NOMO-1 treated with DMSO at 0.1 percent for 48 hours (cell line): ENCODE measurements around the gene GABRB3.

Source experiments
- DNase-seq: peaks from one replicate; lab custom pipeline; 2025; ENCODE audit not compliant: unreplicated experiment; lab: John Stamatoyannopoulos, UW

GABRB3 gene

DNA sequence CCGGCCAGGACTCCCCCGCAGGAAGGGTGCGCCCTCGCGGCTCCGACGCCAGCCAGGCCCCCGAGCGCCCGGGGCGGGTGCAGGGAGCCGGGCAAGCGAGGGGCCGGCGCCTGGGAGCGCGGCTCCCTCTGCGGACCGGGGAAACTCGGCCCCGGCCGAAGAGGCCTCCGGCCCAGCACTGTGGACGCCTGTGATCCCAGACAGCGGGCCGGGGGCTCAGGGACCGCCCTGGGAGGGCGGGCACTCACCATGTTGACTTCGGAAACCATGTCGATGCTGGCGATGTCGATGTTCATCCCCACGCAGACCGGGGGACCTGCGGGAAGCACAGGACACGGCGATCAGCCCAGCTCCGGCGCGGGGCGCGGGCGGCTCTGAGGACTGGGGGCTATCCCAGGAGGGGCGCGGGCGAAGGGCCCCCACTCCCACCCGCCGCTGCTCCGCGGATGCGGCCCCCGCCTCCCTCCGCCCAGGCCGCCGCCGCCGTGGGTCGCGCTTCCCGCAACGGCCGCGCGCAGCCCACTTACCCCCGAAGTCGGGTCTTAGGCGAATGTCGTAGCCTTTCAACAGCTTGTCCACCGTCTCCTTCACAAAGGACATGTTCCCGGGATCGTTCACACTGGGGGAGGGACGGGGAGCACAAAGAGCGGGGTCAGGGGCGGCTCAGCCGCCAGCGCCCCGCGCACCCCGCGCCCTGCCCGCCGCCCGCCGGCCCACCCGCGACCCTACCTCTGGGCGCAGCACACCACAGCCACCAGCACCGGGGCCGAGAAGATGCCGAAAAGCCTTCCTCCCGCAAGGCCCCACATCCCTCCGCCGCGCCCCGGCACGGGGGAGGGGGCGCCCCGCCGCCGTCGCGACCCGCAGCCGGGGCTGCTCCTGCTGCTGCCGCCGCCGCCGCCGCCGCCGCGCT, at the start of gene GABRB3:
GABRB3 (minus strand) TSS at position 913 of the 913 bp plus-strand sequence.
- no peak for DNase-seq

DNA sequence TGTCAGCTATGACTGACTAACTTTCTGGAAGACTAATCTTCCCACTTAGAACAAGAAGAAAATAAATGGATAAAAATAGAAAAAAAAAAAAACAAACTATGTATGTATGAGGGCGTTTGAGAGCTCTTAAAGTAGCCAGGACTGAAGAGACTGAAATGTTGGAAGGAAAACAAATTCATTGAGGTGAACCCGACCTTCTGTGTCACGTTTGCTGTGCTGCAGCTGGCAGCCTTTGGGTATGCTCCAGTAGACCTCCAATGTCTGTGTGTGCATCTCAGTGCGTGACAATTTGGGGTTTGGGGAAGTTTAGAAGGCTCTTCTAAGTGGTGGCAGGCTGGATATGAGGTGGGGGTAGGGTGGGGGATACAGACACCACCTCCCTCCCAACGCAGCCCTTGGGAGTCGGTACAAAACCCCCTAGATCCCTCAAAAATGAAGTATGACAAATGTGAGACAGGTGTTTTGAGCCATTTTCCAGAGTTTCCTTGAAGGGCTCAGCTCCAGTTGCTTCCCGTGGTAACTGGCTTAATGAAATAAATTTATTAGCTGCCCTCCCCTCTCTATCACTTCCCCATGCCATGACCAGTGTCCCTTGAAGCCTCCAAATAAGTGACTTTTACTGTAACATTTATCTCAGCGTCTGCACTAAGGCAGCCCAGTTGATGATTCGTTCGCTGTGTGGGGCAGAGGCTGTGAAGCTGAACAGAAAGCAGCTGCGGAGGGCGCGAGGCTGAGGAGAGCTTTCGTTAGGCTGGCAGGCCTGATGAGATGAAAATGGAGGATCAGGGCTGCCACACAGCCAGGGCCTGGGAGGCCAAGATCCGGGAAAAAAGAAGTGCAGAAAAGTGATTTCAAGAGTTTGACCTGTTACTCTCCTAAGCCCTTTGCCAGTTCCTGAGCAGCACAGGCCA, 34.9 kb upstream of the GABRB3 start:
- no peak for DNase-seq

GRCh38 chr15:26806574-26806973, 33.7 kb upstream of the GABRB3 start:
- no peak for DNase-seq

DNA sequence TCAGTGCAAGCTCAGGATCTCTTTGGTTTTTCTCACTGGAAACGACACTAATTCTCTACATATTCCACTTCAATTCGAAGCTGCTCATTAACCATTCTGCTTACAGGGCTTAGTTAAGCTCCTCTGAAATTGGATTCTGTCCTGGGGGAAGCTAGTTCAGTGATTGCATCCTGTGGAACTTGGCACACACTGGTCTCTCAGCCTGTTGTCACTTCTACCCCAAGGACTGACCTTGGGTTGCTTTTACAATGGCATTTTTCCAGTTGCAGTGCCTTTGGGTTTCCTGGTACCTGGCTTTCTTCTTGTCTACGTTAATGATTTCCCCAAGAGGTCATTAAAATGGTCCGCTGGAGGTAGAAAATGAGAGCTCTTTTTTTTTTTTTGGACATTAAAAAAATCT, 33.3 kb upstream of the GABRB3 start:
- no peak for DNase-seq

GRCh38 chr15:26805470-26805869, 32.6 kb upstream of the GABRB3 start:
- no peak for DNase-seq

- DNase-seq, result no peak
Measured at GRCh38 chr15:26804063-26804804, 31.4 kb upstream of the GABRB3 start.

DNA sequence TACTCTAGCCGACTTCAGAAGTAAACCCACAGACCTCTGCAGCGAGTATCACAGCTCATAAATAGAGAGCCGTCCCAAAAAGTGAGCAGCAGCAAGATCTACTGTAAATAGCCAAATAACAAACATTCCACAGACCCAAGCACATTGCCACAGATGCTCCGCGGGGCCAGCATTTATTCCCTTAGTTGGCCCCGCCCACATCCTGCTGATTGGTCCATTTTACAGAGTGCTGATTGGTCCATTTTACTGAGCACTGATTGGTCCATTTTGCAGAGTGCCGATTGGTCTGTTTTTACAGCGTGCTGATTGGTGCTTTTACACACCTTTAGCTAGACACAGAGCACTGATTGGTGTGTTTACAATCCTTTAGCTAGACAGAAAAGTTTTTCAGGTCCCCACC, 17.3 kb upstream of the GABRB3 start:
- DNase-seq, result no peak

DNA sequence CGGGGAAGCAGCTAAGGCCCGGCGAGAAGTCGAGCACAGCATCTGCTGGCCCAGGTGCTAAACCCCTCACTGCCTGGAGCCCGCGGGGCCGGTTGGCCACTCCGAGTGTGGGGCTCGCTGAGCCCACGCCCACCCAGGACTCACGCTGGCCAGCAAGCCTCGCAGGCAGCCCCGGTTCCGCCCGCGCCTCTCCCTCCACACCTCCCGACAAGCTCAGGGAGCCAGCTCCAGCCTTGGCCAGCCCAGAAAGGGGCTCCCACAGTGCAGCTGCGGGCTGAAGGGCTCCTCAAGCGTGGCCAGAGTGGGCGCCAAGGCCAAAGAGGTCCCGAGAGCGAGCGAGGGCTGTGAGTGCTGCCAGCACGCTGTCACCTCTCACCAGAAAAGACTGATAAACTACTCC, 8.9 kb upstream of the GABRB3 start:
- DNase-seq, result no peak

DNA sequence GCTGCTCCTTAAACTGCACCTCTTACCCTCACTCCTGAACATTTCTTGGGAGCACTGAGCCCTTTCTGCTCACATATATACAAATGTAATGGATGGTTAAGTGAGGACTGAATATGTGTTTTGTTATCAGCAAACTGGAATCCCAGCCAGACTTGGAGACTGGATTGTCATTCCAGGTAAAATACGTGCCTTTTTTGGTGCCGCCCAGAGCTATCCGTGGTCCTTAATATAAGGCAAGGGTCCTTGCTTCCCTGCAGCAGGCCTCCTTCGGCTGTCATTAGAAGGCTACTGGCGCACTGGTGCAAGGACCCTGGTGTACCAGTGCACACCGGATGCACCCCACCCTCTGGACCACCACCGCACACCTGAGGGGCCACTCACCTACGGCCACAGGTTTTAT, 1.1 kb upstream of the GABRB3 start:
- DNase-seq, result no peak

DNA sequence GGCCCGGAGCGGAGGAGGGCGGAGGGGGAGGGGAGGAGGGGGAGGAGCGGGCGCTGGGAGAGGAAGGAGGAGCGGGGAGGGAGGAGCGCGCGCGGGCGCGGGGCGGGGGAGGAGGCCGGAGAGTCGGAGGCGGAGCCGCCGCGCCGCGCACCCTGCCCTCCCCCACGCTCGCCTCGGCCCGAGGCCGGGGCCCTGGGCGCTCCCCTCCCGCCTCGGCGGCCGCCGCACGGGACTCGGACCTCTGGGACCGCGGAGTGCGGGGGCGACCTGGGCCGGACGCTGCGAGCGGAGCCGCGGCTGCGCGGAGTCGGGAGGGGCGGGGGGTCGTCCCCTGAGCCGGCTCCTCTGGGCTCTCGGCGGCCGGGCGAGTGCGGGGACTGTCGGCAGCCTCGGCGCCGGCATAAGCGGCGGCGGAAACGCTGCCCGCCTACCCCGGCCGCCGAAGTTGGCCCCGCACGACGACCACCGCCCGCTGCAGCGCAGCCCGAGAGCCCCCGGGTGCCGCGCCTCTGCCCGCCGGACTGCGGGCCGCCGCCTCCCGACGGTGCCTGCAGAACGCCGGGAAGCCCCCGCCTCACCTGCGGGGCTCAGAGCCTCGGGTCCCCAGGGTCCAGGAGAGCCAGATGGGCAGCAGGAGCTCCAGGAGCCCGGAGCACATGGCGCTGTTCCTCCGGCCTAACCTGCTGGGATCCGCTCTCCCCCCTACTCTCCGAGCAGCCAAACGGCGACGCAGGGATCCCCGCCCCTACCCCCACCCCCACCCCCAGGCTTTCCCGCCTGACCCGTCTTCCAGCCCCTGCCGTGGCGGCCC, 406 bp upstream of the GABRB3 start:
- DNase-seq, result no peak

DNA sequence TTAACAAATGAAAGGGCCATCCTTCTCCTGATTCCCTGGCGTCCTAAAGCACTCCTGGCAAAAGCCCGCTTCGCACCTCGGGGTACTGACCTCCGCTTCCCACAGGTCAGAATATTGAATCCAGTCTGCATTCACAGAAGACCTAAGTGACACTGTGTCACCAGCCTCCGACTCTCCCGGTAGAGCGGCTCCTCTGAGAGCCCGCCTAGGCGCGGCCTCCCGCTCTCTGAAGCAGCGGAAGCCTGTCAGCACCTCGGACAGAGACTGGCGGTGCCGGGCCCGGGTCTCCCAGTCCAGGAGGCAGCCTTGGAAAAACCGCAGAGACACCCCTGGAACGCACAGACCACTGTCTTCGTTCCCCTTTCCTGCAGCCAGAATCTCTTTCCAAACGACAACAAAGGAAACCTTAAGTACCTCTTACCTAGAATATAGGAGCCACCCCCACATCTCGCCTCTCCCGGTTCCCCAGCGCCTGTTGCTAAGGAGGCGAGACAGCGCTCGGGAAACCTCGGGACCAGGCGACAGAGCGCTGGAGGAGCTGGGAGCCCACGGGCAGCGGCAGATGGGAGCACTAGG, 1.2 kb downstream of the GABRB3 start:
- DNase-seq, result no peak

DNA sequence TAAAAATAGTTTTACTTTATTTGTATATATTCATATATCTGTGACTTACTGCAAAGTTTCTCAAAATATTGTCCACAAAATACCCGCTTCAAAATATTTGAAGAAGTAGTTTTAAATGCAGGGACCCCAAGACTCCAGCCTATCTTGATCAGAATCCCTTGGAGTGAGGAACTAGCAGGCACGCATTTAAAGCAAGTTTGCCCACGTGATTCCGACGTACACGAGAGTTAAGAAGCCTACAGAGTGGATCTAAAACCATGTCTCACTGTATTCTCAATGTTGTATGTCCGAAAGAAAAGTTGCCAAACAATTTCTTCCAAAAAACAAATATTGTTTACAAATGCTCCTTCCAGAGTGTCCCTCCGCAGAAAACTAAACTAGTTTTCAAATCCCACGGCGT, 1.7 kb downstream of the GABRB3 start:
- no peak for DNase-seq

- no peak for DNase-seq
Measured at GRCh38 chr15:26767169-26767670, 5.6 kb downstream of the GABRB3 start.

DNA sequence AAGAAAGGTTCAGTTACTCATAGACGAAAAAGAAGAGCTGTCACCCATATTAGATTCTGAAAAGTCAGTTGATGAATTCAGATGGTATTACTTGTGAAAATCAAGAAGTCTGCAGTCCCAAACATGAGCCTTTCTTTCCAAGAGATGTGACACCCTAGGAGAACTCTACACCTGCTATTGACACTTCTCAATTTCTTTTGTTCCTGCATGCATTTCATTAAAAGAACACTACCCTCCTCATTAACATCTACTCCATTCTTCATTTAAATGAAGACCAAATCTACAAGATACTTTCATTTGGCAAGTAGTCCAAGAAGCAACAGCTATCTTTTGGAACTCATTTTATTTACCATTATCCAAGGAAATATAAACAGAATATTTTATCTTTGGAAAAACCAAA, 6.6 kb downstream of the GABRB3 start:
- no peak for DNase-seq

DNA sequence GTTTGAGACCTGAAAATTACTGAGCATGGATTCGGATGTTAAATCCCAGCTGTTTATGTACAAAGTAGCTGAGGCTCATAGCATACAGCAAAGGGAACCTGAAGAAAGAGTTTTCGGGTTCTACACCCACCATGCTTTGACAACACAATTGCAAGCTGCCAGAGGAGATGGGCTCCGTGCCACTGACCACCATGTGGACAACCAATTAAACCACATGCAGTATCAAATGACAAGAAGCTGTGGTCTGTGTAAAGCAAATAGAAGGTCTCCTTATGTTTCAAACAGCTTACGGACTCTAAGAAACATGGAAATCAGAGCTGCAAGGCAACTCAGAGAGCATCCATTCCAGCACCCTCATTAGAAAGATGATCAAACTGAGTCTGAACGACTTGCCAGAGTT, 12.9 kb downstream of the GABRB3 start:
- DNase-seq, result no peak

DNA sequence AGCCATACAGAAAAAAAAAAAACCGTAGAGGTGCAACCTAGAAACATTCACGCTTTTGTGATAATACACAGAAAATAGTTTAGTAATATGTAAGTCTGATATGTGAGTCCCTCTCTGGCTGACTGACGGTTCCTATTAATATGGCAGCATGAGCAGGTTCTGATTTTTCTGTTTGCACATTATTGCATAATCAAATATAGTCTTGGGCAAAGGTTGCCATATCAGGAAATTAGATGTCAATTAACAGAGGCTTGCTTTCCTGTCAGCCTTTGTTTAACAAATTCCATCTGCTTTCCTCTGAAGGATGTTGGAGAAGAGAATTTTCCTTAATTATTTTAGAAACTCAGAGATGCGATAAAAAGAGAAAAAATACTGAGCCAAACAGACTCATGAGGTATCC, 14.8 kb downstream of the GABRB3 start:
- no peak for DNase-seq

GRCh38 chr15:26757141-26757540, 15.7 kb downstream of the GABRB3 start:
- no peak for DNase-seq

- DNase-seq, result no peak
Measured at GRCh38 chr15:26744894-26745293, 28.0 kb downstream of the GABRB3 start.

DNA sequence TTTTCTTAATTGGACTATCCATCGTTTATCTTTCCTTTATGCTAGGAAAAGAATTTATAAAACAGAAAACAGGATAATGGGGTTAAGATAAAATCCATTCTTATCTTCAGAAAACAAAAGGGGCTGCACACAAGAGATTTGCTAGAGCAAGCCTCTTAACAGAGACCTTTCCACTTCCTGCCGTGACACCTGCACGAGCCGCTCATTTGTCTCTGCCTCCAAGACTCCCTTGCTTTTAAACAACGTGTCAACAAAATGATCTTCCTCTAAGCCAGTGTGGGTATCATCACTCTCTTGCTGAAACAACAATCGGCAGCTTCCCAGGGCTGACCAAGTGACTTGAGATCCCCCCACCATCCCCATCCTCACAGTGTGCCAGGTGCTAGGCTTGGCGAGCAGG, 33.1 kb downstream of the GABRB3 start:
- no peak for DNase-seq

- DNase-seq, result no peak
Measured at GRCh38 chr15:26738996-26739395, 33.9 kb downstream of the GABRB3 start.
